Measurements from ENCODE around the gene KDM4D. TPM values are rescaled to one million over a fixed set of nuclear protein-coding genes. Genes with fewer than 3 reads are reported as not detected.

Gene KDM4D
- total RNA-seq, 1 experiment from 2014 or later = 0.89 TPM

- Histone ChIP-seq H3K4me3 (no peak overlapping the region), H3K9me3 (no peaks in the 10 kb centered on the region), H3K36me3 (no peaks in the 10 kb centered on the region), H3K27me3 (no peaks in the 10 kb centered on the region)
- DNase-seq = no peak
Measured at GRCh38 chr11:94941131-94941530, 32.4 kb upstream of the KDM4D start.

- no peak overlapping the region for H3K4me3 ChIP-seq
- H3K27me3 ChIP-seq = no peaks in the 10 kb centered on the region
- H3K9me3 ChIP-seq = no peaks in the 10 kb centered on the region
- no peaks in the 10 kb centered on the region for H3K36me3 ChIP-seq
- DNase-seq = no peak
Measured at GRCh38 chr11:94946812-94947211, 26.7 kb upstream of the KDM4D start.

GRCh38 chr11:94948070-94948617, 25.4 kb upstream of the KDM4D start:
- Histone ChIP-seq H3K27me3 (no peaks in the 10 kb centered on the region), H3K9me3 (no peaks in the 10 kb centered on the region), H3K4me3 (no peak overlapping the region), H3K36me3 (no peaks in the 10 kb centered on the region)
- no peak for DNase-seq

DNA sequence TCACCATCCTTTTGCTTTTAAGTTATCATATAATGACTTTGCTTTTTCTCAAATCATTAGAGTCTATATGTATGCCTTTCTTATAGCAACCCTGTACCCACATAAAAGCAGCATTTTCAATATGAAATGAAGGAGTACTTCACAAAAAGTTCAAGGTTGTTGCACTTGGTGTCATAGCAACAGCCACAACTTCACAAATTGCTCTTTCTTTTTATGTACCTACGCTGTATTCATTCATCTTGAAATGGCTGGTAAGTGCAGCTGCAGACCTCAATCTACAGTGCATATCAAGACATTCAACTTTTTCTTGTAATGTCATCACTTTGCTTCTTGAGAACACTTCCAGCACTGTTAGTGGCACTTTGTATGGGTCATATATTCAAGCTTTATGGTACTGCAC, 18.8 kb upstream of the KDM4D start:
- Histone ChIP-seq H3K36me3 (no peaks in the 10 kb centered on the region), H3K9me3 (no peaks in the 10 kb centered on the region), H3K4me3 (no peak overlapping the region), H3K27me3 (no peaks in the 10 kb centered on the region)
- DNase-seq = no peak

- Histone ChIP-seq H3K4me3 (no peak overlapping the region), H3K27me3 (no peaks in the 10 kb centered on the region), H3K36me3 (peaks cover 17% of the 10 kb centered on the region), H3K9me3 (no peaks in the 10 kb centered on the region)
- no peak for DNase-seq
Measured at GRCh38 chr11:94956963-94957362, 16.5 kb upstream of the KDM4D start.

GRCh38 chr11:94958121-94958696, 15.3 kb upstream of the KDM4D start:
- no peak for DNase-seq
- no peak overlapping the region for H3K4me3 ChIP-seq
- H3K27me3 ChIP-seq = no peaks in the 10 kb centered on the region
- H3K9me3 ChIP-seq = no peaks in the 10 kb centered on the region
- H3K36me3 ChIP-seq = peaks cover 26% of the 10 kb centered on the region

GRCh38 chr11:94959179-94959578, 14.3 kb upstream of the KDM4D start:
- peaks cover 34% of the 10 kb centered on the region for H3K36me3 ChIP-seq
- H3K4me3 ChIP-seq = no peak overlapping the region
- no peaks in the 10 kb centered on the region for H3K9me3 ChIP-seq
- no peak for DNase-seq
- no peaks in the 10 kb centered on the region for H3K27me3 ChIP-seq

DNA sequence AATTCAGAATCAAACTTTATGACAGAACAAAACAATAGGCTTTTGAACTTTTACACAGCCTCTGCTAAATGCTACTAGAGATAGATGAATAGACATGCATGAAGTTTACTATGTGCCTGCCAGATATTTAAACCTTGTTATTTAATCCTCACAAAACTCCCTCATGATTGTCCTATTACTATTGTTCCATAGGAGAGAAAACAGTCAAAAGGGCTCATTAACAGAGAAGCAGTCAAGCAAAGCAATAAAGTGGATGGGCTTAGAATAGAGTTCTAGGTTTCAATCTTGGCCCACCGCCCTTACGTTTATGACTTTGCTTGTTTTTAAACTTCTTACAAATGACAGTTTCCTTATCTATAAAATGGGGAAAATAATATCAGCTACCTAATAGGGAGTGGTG, 13.0 kb upstream of the KDM4D start:
- DNase-seq = no peak

GRCh38 chr11:94961255-94961654, 12.3 kb upstream of the KDM4D start:
- no peak for DNase-seq
- Histone ChIP-seq H3K4me3 (no peak overlapping the region), H3K36me3 (peaks cover 54% of the 10 kb centered on the region), H3K9me3 (no peaks in the 10 kb centered on the region), H3K27me3 (no peaks in the 10 kb centered on the region)

More for the DNA sequence above, 13.0 kb upstream of the KDM4D start:
- Histone ChIP-seq H3K9me3 (no peaks in the 10 kb centered on the region), H3K36me3 (peaks cover 46% of the 10 kb centered on the region), H3K27me3 (no peaks in the 10 kb centered on the region), H3K4me3 (no peak overlapping the region)

DNA sequence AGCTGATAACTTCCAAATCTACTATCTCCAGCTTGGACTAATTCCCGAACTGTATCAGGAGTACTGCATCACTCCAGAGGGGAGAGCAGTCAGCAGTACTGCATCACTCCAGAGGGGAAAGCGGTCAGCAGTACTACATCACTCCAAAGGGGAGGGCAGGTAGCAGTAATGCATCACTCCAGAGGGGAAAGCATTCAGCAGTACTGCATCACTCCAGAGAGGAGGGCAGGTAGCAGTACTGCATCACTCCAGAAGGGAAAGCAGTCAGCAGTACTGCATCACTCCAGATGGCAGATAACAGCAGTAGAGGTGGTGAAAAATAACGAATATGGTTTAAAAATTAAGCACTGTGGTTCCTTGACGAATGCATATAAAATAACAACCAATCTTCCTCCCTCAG, 8.6 kb upstream of the KDM4D start:
- H3K27me3 ChIP-seq = no peaks in the 10 kb centered on the region
- H3K4me3 ChIP-seq = no peak overlapping the region
- H3K36me3 ChIP-seq = peaks cover 85% of the 10 kb centered on the region
- no peak for DNase-seq
- no peaks in the 10 kb centered on the region for H3K9me3 ChIP-seq

DNA sequence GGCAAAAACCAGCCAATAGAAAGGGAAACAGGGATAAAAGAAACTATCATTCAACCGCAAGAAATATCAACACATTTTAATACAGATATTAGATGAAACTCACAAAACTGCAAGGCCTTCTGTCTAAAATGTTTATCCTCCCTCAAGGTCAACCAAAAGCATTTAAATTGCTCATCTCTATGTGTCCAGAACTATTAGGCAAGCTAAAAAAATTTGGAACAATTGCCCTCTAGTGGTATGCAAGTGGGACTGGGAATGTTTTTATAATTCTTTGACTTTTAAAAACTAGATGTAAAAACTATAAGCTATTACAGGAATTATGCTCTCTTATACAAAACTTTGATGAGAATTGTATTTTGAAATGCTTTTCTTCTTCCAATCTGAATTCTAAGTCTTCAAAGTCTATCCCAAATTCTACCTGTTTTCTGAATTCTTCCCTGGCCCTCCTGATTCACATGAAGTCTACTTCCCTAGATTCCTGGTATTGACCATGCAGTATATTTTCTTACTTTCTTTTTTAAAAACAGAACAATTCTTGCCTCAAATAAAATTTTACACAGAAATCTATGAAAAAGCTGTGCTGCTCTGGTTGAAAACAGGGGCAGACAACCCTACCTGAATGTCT, 5.1 kb upstream of the KDM4D start:
- Histone ChIP-seq H3K9me3 (no peaks in the 10 kb centered on the region), H3K36me3 (peaks cover 80% of the 10 kb centered on the region), H3K27me3 (no peaks in the 10 kb centered on the region), H3K4me3 (no peak overlapping the region)
- no peak for DNase-seq

GRCh38 chr11:94972700-94973098, 810 bp upstream of the KDM4D start:
- Histone ChIP-seq H3K4me3 (peak overlapping the region; percentile 87), H3K27me3 (no peaks in the 10 kb centered on the region), H3K36me3 (peaks cover 44% of the 10 kb centered on the region), H3K9me3 (no peaks in the 10 kb centered on the region)
- DNase-seq = no peak

DNA sequence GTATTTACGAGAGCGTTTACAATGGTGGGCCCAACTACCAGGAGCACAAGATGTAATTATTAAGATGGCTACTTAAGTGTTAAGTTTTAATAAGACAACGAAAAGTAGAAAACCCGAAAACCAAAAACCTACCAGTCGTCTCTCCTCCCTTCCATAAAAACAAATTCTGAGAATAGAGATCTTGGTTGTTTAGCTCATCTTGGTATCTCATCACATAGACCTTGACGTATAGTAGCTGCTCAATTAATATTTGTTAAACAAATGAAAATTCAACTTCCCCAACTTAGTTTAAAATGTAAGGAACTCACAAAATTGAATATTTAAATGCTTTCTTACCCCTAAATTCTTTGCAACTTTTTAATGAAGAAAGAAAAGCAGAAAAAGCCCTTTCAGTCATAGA, 669 bp downstream of the KDM4D start:
- H3K36me3 ChIP-seq = peaks cover 31% of the 10 kb centered on the region
- no peaks in the 10 kb centered on the region for H3K27me3 ChIP-seq
- H3K9me3 ChIP-seq = no peaks in the 10 kb centered on the region
- H3K4me3 ChIP-seq = peak overlapping the region; percentile 87
- DNase-seq = no peak

DNA sequence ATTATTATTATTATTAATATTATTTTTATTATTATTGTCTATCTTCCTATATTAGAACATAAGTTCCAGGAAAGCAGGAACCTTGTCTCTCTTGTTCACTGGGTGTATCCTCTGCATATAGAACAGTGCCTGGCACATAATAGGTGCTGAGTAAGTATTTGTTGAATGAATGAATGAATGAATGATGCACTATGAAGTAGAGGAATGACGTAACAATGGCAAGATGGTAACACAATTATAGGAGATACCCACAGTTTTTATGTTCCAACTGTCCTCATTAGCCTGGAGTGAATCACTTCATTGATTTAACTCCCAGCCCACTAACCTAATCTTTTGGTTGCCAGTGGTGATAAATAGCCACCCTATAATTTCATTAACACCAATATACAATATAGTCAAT, 2.1 kb downstream of the KDM4D start:
- H3K27me3 ChIP-seq = no peaks in the 10 kb centered on the region

GRCh38 chr11:94987378-94987777, 13.9 kb downstream of the KDM4D start:
- Histone ChIP-seq H3K4me3 (no peak overlapping the region), H3K36me3 (no peaks in the 10 kb centered on the region), H3K9me3 (no peaks in the 10 kb centered on the region), H3K27me3 (peaks cover 7% of the 10 kb centered on the region; the same call in 1 of the 2 replicates)
- DNase-seq = no peak

More for the DNA sequence above, 2.1 kb downstream of the KDM4D start:
- Histone ChIP-seq H3K4me3 (no peak overlapping the region), H3K36me3 (peaks cover 16% of the 10 kb centered on the region), H3K9me3 (no peaks in the 10 kb centered on the region)
- no peak for DNase-seq

- Histone ChIP-seq H3K36me3 (no peaks in the 10 kb centered on the region), H3K4me3 (no peak overlapping the region), H3K27me3 (peaks cover 11% of the 10 kb centered on the region), H3K9me3 (no peaks in the 10 kb centered on the region)
- no peak for DNase-seq
Measured at GRCh38 chr11:94988748-94989147, 15.2 kb downstream of the KDM4D start.

- no peak for DNase-seq
- H3K9me3 ChIP-seq = no peaks in the 10 kb centered on the region
- no peak overlapping the region for H3K4me3 ChIP-seq
- H3K27me3 ChIP-seq = peaks cover 11% of the 10 kb centered on the region; the same call in 1 of the 2 replicates
- H3K36me3 ChIP-seq = no peaks in the 10 kb centered on the region
Measured at GRCh38 chr11:94993400-94993943, 20.0 kb downstream of the KDM4D start.

- Histone ChIP-seq H3K4me3 (no peak overlapping the region), H3K27me3 (peaks cover 6% of the 10 kb centered on the region; the same call in 1 of the 2 replicates), H3K36me3 (no peaks in the 10 kb centered on the region), H3K9me3 (no peaks in the 10 kb centered on the region)
- no peak for DNase-seq
Measured at GRCh38 chr11:94997437-94997836, 23.9 kb downstream of the KDM4D start.
